Caco-2 (cell line): Measurements from ENCODE around the gene GJA9. TPM values are rescaled to one million over a fixed set of nuclear protein-coding genes. Genes with fewer than 3 reads are reported as not detected.

ENCODE experiments used
- BruUV-seq: library from RNA; stranded (reverse); fragments of 400-500 nt; replicated peaks from 2 replicates; lab custom pipeline; 2021; lab: Mats Ljungman, UMichigan
- CTCF ChIA-PET: fragments of 300-600 bp; sonication (Branson Sonifier 250); formaldehyde crosslinking; loops from one replicate; lab custom pipeline; 2022; ENCODE audit warnings: antibody characterized with exemption; lab: Charles Lee
- POLR2A ChIA-PET: fragments of 300-600 bp; sonication (Branson Sonifier 250); formaldehyde crosslinking; loops from one replicate; lab custom pipeline; 2022; ENCODE audit warnings: antibody characterized with exemption; lab: Charles Lee
- DNase-seq, 2 experiments: peaks; one replicate each; pipeline versions ENCODE4 v3.0.0 to v3.0.0-alpha.2; 2020 to 2022
- H3K27me3 ChIP-seq: replicated peaks from 2 replicates; pipeline ENCODE4 v1.6.0; 2011; ENCODE audit warnings: low read length; ENCODE audit not compliant: control insufficient read depth, insufficient read depth
- H3K36me3 ChIP-seq: 2 replicates; pipeline ENCODE4 v1.5.1; 2011; ENCODE audit warnings: low read length; ENCODE audit not compliant: control insufficient read depth, insufficient read depth
- H3K4me1 ChIP-seq: fragments of 250-450 bp; sonication (Bioruptor Pico); 2 replicates; pipeline ENCODE4 v1.5.1; 2020; ENCODE audit warnings: mild to moderate bottlenecking
- H3K4me3 ChIP-seq: 2 replicates; pipeline ENCODE4 v1.5.1; 2011; ENCODE audit warnings: low read depth, mild to moderate bottlenecking, control low read depth, low read length
- H3K9me3 ChIP-seq: fragments of 250-450 bp; sonication (Bioruptor Pico); 2 replicates; pipeline ENCODE4 v1.5.1; 2020; ENCODE audit warnings: mild to moderate bottlenecking, moderate library complexity
- H3K27ac Mint-ChIP-seq: one replicate; pipeline ENCODE4 v1.8.0; 2022; ENCODE audit warnings: mixed read lengths; ENCODE audit not compliant: unreplicated experiment
- H3K27me3 Mint-ChIP-seq: one replicate; pipeline ENCODE4 v1.8.0; 2022; ENCODE audit warnings: mixed read lengths; ENCODE audit not compliant: insufficient read depth, unreplicated experiment
- H3K36me3 Mint-ChIP-seq: one replicate; pipeline ENCODE4 v1.8.0; 2022; ENCODE audit warnings: mild to moderate bottlenecking, mixed read lengths; ENCODE audit not compliant: insufficient read depth, unreplicated experiment
- H3K4me1 Mint-ChIP-seq: one replicate; pipeline ENCODE4 v1.8.0; 2022; ENCODE audit warnings: low read depth, mixed read lengths; ENCODE audit not compliant: unreplicated experiment
- H3K4me3 Mint-ChIP-seq: one replicate; pipeline ENCODE4 v1.8.0; 2022; ENCODE audit warnings: mild to moderate bottlenecking, moderate library complexity, mixed read lengths; ENCODE audit not compliant: unreplicated experiment
- H3K9me3 Mint-ChIP-seq: one replicate; pipeline ENCODE4 v1.8.0; 2022; ENCODE audit warnings: mixed read lengths; ENCODE audit not compliant: unreplicated experiment
- intact Hi-C: fragments of 100-400 bp; cut with micrococcal nuclease; formaldehyde crosslinking; loops from one replicate; pipeline ENCODE4 v1.10.0; 2022; ENCODE audit not compliant: unreplicated experiment
- total RNA-seq: library from RNA; stranded (reverse); gene quantifications from 2 replicates; pipeline ENCODE4 v1.2.3, GENCODE V29; 2022
- TF ChIP-seq, protein P1 (sequence below), 2 experiments: fragments of 200-600 bp in 1 of 2; IDR thresholded peaks; 1 replicate in 1 of 2; 2 replicates in 1 of 2; pipeline versions ENCODE4 v1.5.1 to v1.8.0; 2011 to 2022; ENCODE audit warnings: antibody characterized with exemption in 1 of 2, control low read depth in 1 of 2, inconsistent platforms in 1 of 2, low read depth in 1 of 2, low read length in 1 of 2, mild to moderate bottlenecking in 1 of 2, moderate library complexity in 1 of 2; ENCODE audit not compliant: insufficient read depth in 1 of 2, severe bottlenecking in 1 of 2, unreplicated experiment in 1 of 2

Gene GJA9
- total RNA-seq, 1 experiment from 2014 or later = not detected

GRCh38 chr1:38865112-38865715, 16.2 kb downstream of the GJA9 start:
- peaks cover 18% of the 10 kb centered on the region for H3K36me3 Mint-ChIP-seq
- no peaks in the 10 kb centered on the region for H3K9me3 Mint-ChIP-seq
- H3K27me3 ChIP-seq = no peaks in the 10 kb centered on the region
- H3K4me3 ChIP-seq = no peak overlapping the region
- CTCF ChIA-PET = no interaction called here
- no peaks in the 10 kb centered on the region for H3K4me1 Mint-ChIP-seq
- intact Hi-C loops = no loop called here
- no peak for DNase-seq
- H3K4me3 Mint-ChIP-seq = no peak overlapping the region
- POLR2A ChIA-PET = no interaction called here
- no TSS peak for BruUV-seq
- H3K9me3 ChIP-seq = no peaks in the 10 kb centered on the region
- TF ChIP-seq, protein P1, sequence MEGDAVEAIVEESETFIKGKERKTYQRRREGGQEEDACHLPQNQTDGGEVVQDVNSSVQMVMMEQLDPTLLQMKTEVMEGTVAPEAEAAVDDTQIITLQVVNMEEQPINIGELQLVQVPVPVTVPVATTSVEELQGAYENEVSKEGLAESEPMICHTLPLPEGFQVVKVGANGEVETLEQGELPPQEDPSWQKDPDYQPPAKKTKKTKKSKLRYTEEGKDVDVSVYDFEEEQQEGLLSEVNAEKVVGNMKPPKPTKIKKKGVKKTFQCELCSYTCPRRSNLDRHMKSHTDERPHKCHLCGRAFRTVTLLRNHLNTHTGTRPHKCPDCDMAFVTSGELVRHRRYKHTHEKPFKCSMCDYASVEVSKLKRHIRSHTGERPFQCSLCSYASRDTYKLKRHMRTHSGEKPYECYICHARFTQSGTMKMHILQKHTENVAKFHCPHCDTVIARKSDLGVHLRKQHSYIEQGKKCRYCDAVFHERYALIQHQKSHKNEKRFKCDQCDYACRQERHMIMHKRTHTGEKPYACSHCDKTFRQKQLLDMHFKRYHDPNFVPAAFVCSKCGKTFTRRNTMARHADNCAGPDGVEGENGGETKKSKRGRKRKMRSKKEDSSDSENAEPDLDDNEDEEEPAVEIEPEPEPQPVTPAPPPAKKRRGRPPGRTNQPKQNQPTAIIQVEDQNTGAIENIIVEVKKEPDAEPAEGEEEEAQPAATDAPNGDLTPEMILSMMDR (IDR thresholded peaks at IDR 0.05; ENCODE audit: insufficient read depth in 1 of 2, low read depth in 1 of 2, low read length in 1 of 2, severe bottlenecking in 1 of 2, unreplicated experiment in 1 of 2) = no peak
- no peaks in the 10 kb centered on the region for H3K27me3 Mint-ChIP-seq
- no peaks in the 10 kb centered on the region for H3K36me3 ChIP-seq
- no peaks in the 10 kb centered on the region for H3K4me1 ChIP-seq
- H3K27ac Mint-ChIP-seq = no peak overlapping the region

- DNase-seq = no peak
- peaks cover 5% of the 10 kb centered on the region; the same call in 1 of the 2 replicates for H3K4me1 ChIP-seq
These were observed 21.0 kb downstream of the GJA9 start for GRCh38 chr1:38860454-38860795.

GRCh38 chr1:38859561-38860453, 21.6 kb downstream of the GJA9 start, which contains the start of gene RRAGC:
RRAGC (minus strand) TSS chr1:38859772; CDS start chr1:38859646, 126 bp downstream.
- H3K9me3 Mint-ChIP-seq = no peaks in the 10 kb centered on the region
- POLR2A ChIA-PET = interaction anchor here (1.3 kb wide), 1 partner anchor 166 kb away, joined by 4 read pairs; the partner anchor contains the start of gene NDUFS5
- H3K36me3 ChIP-seq = no peaks in the 10 kb centered on the region
- H3K9me3 ChIP-seq = no peaks in the 10 kb centered on the region
- no TSS peak for BruUV-seq
- peak within 1 kb of the TSS; percentile 62 for H3K4me3 ChIP-seq
- peaks cover 5% of the 10 kb centered on the region; the same call in 1 of the 2 replicates for H3K4me1 ChIP-seq
- peak; percentile 97 to 98 for DNase-seq
- no peaks in the 10 kb centered on the region for H3K27me3 ChIP-seq
- TF ChIP-seq, protein P1 (IDR thresholded peaks at IDR 0.05; ENCODE audit: insufficient read depth in 1 of 2, low read depth in 1 of 2, low read length in 1 of 2, severe bottlenecking in 1 of 2, unreplicated experiment in 1 of 2) = no peak
- H3K36me3 Mint-ChIP-seq = peaks cover 7% of the 10 kb centered on the region
- intact Hi-C loops = loop anchor here (1.0 kb wide), 1 partner anchor 42 kb away; no protein-coding TSS in a partner anchor
- H3K4me3 Mint-ChIP-seq = peak within 1 kb of the TSS; percentile 98
- no peaks in the 10 kb centered on the region for H3K27me3 Mint-ChIP-seq
- peak within 1 kb of the TSS; percentile 92 for H3K27ac Mint-ChIP-seq
- no peaks in the 10 kb centered on the region for H3K4me1 Mint-ChIP-seq
- CTCF ChIA-PET = interaction anchor here (0.6 to 1.3 kb wide), 2 partner anchors 9 to 233 kb away, joined by 3 read pairs; no protein-coding TSS in a partner anchor

More at GRCh38 chr1:38860454-38860795, 21.0 kb downstream of the GJA9 start:
- Mint-ChIP-seq H3K9me3 (no peaks in the 10 kb centered on the region), H3K27ac (peak overlapping the region; percentile 92), H3K27me3 (no peaks in the 10 kb centered on the region), H3K4me3 (peak overlapping the region; percentile 98), H3K4me1 (no peaks in the 10 kb centered on the region), H3K36me3 (peaks cover 1% of the 10 kb centered on the region)
- Histone ChIP-seq H3K36me3 (no peaks in the 10 kb centered on the region), H3K4me3 (peak overlapping the region; percentile 54), H3K9me3 (no peaks in the 10 kb centered on the region), H3K27me3 (no peaks in the 10 kb centered on the region)
- intact Hi-C loops = no loop called here
- POLR2A ChIA-PET = no interaction called here
- BruUV-seq = TSS peak; percentile 53
- TF ChIP-seq, protein P1 (IDR thresholded peaks at IDR 0.05; ENCODE audit: insufficient read depth in 1 of 2, low read depth in 1 of 2, low read length in 1 of 2, severe bottlenecking in 1 of 2, unreplicated experiment in 1 of 2) = no peak
- CTCF ChIA-PET = no interaction called here
